AG04449 (cell line): ENCODE data around the gene STRIP1.

Source experiments
- CTCF ChIA-PET: fragments of 350-600 bp; formaldehyde crosslinking; extraction: SDS; loops from one replicate; lab custom pipeline; 2021; ENCODE audit warnings: antibody characterized with exemption; lab: Yijun Ruan, JAX
- POLR2A ChIA-PET: fragments of 400-600, 350-600 bp; formaldehyde crosslinking; extraction: SDS; loops from one replicate; lab custom pipeline; 2020; ENCODE audit warnings: antibody characterized with exemption, inconsistent platforms; lab: Yijun Ruan, JAX
- DNase-seq: peaks from one replicate; pipeline ENCODE4 v3.0.0-alpha.2; 2010; ENCODE audit warnings: low read depth, low spot score
- H3K4me3 ChIP-seq: 2 replicates; pipeline ENCODE4 v1.5.1; 2011; ENCODE audit warnings: low read depth, mild to moderate bottlenecking, control low read depth, low read length
- TF ChIP-seq, protein P1 (sequence below): IDR thresholded peaks from one replicate; pipeline ENCODE4 v1.5.1; 2011; ENCODE audit warnings: mild to moderate bottlenecking, moderate library complexity, low read length, control low read depth, inconsistent platforms; ENCODE audit not compliant: insufficient read depth; ENCODE audit errors: missing control alignments

Gene STRIP1

DNA sequence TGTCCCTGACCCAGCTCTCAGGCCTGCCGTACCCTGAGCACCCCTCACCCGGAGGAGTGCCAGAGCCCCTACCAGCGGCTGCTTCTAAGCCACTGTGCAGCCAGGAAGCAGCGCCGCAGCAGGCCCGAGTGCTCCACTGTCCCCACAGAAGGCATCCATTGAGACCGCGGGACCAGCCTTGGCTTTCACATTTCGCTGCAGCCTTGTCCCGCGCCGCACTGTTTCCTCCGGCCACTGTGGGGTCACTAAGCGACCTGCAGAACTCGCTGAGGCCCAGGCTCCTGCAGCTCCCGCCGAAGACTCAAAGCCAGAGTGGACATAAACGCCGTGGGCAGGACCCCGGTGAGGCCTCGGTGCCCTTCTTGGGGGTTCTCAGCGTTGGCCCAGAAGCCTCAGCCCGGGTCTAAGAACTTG lies 33.1 kb downstream of the STRIP1 start:
- TF ChIP-seq, protein P1, sequence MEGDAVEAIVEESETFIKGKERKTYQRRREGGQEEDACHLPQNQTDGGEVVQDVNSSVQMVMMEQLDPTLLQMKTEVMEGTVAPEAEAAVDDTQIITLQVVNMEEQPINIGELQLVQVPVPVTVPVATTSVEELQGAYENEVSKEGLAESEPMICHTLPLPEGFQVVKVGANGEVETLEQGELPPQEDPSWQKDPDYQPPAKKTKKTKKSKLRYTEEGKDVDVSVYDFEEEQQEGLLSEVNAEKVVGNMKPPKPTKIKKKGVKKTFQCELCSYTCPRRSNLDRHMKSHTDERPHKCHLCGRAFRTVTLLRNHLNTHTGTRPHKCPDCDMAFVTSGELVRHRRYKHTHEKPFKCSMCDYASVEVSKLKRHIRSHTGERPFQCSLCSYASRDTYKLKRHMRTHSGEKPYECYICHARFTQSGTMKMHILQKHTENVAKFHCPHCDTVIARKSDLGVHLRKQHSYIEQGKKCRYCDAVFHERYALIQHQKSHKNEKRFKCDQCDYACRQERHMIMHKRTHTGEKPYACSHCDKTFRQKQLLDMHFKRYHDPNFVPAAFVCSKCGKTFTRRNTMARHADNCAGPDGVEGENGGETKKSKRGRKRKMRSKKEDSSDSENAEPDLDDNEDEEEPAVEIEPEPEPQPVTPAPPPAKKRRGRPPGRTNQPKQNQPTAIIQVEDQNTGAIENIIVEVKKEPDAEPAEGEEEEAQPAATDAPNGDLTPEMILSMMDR = no peak
- POLR2A ChIA-PET = no interaction called here
- DNase-seq = no peak
- no peak overlapping the region for H3K4me3 ChIP-seq
- CTCF ChIA-PET = interaction anchor here (3.6 to 26.6 kb wide), 2 partner anchors 15 to 32 kb away, joined by 39 to 935 read pairs; partner anchors contain the start of gene UBL4B

DNA sequence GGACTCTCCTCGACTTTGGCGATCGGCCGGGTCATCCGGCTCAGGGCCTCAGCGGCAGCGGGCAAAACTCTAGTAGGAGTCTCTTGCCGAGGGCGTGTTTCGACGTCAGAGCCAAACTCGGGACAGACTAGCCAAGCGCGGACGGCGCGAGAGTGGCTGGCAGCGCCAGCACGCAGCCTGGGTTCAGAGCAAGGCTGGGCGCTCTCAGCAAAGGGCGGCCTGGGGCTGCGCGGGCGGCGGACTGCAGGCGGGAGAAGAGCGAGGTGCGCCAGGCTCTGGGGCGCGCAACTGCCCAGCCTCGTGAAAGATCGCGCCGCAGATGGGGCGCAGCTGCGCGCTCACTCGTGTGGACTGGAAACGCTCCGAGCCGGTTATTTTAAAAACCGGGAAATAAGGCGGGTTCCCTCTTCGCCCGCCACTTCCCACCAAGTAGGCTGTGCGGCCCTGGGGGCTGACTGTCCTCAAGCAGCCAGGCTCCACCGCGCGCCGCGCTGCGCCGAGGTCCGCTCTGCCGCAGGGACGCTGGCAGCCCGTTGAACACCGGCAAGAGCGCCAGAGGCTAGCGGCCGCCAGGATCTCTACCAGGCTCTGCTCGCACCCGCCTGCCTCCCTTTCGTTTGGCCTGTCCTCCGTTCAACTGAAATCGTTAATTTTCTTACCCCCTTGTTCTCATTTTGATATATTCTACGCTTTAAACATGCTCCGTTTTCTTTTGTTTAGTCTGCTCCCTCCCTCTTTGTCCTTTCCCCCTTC lies 33.6 kb downstream of the STRIP1 start:
- POLR2A ChIA-PET = no interaction called here
- CTCF ChIA-PET = interaction anchor here (1.1 to 26.6 kb wide), 2 partner anchors 8 to 31 kb away, joined by 3 to 935 read pairs; partner anchors contain the start of gene UBL4B
- TF ChIP-seq, protein P1 = no peak
- DNase-seq = no peak
- no peak overlapping the region for H3K4me3 ChIP-seq

DNA sequence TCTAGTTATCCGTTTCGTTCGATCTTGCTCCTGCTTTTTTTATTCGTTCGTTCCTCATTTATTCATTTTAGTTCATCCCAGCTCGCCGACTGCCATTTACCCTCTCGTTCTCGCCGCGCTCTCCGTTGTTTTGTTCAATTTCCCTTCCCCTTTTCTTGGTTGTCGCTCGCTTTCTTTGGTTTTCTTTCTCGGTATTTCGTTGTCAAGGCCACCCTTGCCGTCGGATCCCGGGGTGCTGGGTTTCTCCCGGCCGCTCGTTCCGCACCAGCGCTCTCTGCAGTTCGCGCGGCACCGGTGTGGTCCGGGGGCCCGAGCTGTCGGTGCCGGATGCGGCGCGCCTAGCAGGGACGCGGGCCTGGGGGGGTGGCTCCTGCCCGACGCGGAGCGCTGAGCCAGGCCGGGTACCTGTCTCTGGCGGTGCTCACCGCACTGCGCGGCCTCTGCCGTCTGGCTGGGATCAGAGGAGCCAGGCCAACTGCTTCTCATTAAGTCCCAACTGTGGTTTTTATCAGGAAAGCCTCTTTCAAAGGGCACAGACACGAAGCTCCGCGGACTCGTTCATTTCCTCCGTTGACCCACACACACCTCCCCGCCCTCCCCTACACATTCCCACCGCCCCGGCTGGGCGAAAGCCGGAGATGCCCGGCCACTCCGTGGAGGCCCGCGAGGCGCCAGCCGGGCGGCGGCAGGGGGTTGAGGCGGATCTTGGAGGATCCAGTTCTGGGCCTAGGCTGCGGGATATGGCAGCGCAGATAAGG lies 34.4 kb downstream of the STRIP1 start:
- ChIA-PET POLR2A (no interaction called here), CTCF (interaction anchor here (1.1 to 26.6 kb wide), 2 partner anchors 8 to 31 kb away, joined by 3 to 935 read pairs; partner anchors contain the start of gene UBL4B)
- no peak for DNase-seq
- TF ChIP-seq, protein P1 = no peak
- H3K4me3 ChIP-seq = no peak overlapping the region

DNA sequence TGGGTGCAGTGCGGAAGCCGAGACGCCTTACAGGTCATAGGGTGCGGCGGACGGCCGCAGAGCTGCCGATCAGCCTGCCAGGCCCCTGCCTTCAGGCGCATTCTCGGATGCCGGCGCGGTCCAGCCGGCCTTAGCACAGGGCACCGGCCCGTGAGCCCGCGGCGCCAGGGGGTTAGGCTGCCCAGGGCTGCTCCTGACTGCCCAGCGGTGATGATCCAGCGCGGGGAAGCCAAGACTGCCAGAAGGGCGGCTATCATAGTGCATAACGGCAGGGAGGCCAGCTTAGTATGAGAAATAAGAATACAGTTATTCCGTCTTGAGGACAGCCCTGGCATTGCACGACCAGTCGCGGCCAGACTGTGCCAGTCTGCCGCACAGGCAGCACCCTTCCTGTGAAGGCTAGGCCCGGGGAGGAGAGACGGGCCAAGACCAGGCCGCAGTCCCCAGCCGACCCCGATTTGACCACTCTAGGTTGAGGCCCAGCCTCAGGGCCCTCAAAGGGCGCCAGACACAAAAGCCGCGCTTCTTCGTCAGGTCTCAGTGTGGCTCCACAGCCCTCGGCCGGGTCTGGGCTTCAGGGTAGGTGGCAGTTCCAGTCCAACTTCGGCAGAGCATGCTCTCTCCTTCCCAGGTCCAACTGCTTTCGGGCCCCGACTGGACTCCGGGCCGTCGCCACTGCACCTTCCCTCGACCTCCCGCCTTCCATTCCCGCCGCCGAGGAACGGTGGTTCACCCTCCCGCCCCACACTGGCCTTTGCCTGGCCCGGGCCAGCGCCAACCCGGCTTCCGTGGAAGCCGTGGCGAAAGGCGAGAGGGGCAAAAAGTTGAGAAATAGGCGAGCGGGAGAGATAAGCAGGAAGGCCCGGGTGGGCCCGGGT lies 35.2 kb downstream of the STRIP1 start:
- DNase-seq = no peak
- H3K4me3 ChIP-seq = no peak overlapping the region
- TF ChIP-seq, protein P1 = no peak
- POLR2A ChIA-PET = no interaction called here
- CTCF ChIA-PET = interaction anchor here (26.6 kb wide), 1 partner anchor 30 kb away, joined by 935 read pairs; the partner anchor contains the start of gene UBL4B

DNA sequence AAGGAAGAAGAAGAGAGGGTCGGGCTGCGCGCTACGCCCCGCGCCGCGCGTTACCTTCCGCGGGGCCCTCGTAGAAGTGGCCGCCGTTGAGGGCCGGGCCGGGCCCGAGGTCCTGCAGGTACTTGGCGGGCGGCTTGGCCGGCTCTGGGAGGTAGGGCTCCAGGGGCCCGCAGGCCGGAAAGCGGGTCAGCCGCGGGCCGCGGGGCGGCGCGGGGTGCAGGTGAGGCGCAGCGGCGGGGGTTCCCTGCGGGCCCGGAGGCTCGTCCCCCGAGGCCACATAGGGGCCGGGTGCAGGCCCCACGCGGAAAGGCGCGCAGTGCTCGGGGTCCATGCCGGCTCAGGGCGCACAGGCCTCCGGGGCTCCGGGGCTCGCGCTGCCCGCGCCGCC lies 35.9 kb downstream of the STRIP1 start:
- ChIA-PET CTCF (interaction anchor here (1.3 to 3.1 kb wide), 4 partner anchors 10 to 23 kb away, joined by 3 to 23 read pairs (median 14); no protein-coding TSS in a partner anchor), POLR2A (interaction anchor here (0.8 kb wide), 1 partner anchor 13 kb away, joined by 3 read pairs; no protein-coding TSS in a partner anchor)
- no peak overlapping the region for H3K4me3 ChIP-seq
- TF ChIP-seq, protein P1 = no peak
- no peak for DNase-seq
